ENCODE results near the gene EEPD1.
A peak's percentile ranks its signal among the peaks of the same experiment; 100 is the strongest.

EEPD1 gene

DNA sequence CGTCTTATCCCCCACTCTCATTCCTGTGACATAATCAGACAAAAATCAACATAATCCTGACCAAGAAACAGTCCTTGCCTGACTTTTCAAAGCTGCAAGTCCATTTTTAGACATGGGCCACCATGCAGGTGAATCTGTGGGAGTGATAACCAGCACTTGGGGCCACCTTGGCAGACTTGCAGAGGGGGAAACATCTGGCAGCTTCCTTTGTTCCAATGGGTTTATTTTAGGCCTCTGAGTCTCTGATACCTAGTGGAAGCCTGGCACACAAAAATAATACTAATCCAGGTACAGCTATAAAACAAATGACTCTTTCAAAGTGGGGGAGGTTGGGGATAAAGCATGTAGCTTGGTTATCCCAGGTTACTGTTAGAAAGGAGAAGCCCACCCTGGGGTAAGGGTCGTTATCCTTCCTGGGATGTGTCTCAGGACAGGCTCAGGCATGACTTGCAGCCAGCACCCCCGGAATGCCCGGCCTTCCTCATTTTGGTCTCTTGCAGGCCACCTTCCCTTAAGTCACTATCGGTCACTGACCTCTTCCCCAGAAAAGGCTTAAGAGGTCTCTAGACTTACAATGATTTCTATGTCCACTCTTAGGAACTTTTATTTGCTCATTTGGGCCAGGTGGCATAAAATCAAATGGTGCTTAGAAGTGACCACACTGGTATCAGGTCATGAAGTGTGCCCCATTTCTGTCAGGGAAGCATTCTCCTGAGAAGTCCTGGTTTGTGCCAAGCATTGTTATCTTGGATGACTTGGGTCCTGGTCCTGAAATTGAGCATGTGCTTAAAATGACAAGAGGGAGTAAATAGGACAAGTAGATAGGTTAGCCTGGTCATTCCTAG lies 37.6 kb downstream of the EEPD1 start:
- DNase-seq (ENCODE audit: low spot score): no peak

DNA sequence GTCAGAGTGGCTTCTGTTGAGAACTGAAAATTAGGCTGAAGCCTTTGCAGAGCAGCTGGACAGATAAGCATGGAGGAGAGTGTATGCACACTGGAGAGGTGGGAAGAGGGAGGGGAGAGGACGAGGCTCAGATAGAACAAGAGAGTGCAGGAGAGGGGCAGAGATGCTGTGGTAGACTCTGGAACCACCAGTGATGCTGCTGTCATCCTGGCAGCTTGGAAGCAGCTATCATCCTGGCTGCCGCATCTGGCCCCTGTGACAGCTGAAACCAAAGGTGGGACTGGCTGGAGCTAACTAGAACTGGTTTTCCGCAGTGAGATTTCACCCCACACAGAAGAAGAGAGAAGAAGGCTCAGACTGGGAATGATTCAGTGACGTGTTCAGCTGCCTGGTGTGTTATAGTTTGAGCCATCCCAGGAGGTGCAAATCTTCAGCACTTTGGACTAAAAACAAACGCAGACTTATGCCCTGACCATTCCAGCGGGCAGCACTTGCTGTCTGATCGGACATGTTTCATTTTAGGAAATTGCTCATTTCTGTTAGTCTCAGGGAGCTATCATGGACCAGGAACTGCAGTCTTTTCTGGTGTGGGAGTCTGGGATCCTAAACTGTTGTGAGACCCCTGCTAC lies 38.4 kb downstream of the EEPD1 start:
- no peak for DNase-seq (ENCODE audit: low spot score)

DNA sequence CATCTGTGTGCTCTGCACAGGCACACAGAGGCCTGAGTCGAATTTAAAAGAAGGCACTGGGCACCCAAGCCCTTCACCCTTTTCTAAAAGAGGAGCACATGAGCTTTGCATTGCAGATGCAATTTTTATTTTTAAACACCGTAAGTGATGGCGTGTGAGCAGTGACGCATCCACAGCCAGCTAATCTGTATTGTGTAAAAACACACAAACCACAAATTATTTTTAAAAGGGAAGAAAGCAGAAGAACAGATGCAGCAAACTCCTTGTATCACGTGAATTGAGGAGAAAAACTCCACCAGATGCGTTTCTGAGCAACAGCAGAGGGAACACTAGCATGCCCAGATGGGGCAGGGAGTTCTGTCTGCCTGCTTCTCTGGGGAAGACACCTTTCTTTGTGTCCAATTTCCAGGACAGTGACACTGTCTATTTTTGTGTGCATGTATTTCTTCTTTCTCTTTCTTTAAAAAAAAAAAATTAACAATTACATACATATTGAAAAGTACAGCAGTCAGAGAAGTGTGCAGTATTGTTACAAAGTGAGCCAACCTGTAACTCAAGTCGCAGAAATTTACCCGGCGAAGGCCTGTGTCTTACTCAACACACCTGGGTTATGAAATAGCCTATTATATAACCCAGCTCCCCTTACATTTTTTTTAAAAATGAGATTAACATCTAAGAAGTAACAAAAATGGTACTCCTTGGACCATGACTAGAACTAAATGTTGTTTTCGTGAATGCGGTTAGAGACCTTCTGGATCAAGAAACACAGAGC lies 39.2 kb downstream of the EEPD1 start:
- DNase-seq (ENCODE audit: low spot score): no peak

DNA sequence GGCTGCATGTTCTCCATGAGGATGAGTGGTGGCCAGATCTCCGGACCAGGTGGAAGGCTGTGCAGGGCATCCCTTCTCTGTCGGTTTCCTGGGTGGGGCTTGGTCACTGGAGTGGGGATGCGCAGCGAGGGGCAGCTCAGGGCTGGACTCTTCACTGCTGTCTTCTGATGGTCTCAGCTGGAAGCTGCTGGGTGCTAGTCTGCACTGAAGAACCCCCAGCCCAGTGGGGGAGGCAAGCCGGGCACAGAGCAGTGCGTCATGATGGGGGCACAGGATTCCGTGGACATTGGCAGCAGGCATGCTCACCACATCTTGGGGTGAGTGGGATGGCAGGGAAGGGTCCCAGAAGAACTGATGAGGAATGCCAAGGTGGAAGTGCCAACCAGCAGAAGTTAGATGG lies 39.8 kb downstream of the EEPD1 start:
- no peak for DNase-seq (ENCODE audit: low spot score)

DNA sequence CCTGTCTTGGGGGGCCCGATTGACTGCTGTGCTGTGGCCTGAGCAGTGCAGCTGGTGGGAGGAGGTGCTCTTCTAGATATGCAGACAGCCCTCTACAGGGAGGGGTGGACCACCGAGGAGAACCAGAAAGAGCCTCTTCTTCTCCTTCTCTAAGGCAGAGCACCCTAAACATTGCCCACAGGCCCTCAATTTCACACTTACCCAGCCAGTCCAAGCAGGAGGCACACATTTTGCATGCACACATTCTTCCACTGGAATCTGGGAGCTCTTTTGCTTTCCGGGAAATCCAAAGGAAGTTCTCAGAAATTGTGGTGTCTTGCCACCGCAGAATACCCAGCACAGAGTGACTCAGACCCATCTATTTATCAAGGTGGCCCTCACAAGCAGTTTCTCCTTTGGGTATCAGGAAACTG lies 45.8 kb downstream of the EEPD1 start:
- DNase-seq (ENCODE audit: low spot score): no peak

DNA sequence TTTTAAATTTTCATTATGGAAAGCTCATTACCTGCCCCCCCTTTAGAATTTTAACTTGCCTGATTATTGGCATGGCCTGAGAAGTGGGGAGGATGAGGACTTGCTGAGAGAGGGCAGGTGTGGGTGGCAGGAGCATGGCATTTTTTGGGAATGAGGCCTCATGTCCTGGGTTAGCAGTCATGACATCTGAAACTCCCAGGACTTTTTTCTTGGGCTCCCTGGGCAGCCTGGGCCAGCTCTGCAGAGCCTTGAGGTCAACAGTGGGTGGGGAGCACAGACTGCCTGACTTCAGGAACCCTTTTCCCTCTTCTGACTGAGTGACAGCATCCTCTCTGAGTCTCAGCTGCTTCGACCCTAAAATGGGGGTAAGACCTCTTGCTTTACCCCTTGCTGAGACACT lies 46.3 kb downstream of the EEPD1 start:
- DNase-seq (ENCODE audit: low spot score): no peak

DNA sequence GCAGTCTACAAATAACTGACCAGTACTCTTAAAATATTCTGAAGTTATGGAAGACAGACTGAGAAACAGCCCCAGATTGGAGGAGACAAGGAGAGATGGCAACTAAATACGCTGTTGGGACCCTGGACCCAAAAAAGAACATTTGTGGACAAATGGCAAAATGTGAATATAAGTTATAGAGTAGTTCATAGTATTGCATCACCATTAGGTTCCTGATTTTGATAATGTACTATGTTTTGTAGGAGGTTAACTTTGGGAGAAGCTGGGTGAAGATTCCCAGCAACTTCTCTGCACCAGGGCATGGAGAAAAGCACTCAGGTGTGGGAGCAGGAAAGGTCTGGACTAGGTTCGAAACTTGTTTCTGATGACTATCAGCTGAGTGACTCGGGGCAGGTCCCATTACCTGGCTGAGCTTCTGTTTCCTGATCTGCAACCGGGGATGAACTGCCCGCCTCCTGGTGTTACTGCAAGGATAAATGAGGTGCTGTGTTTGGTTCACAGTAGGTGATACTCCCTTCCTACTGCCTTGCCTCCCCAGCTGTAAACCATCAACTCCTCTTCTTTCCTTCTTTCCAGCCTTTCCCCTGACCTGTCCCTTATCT lies 48.2 kb downstream of the EEPD1 start:
- DNase-seq (ENCODE audit: low spot score): no peak

DNA sequence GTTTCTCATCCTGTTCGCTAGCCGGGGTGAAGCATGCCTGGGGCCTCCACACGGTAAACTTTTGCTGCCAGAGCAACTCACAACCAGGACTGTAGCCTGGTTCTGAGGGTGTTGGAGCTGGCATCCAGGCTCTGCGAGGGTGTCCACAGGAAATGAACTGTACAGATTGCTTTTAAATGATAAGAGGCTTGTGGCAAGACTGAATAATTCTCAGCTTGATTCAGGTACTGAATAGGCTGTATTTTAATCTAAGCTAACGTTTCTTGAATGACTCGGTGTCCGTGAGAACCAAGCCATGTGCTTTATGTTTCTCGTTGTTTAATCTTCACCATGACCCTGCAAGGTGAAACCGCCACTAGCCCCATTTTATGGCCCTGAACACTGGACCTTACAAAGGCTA lies 49.3 kb downstream of the EEPD1 start:
- DNase-seq (ENCODE audit: low spot score): no peak

DNA sequence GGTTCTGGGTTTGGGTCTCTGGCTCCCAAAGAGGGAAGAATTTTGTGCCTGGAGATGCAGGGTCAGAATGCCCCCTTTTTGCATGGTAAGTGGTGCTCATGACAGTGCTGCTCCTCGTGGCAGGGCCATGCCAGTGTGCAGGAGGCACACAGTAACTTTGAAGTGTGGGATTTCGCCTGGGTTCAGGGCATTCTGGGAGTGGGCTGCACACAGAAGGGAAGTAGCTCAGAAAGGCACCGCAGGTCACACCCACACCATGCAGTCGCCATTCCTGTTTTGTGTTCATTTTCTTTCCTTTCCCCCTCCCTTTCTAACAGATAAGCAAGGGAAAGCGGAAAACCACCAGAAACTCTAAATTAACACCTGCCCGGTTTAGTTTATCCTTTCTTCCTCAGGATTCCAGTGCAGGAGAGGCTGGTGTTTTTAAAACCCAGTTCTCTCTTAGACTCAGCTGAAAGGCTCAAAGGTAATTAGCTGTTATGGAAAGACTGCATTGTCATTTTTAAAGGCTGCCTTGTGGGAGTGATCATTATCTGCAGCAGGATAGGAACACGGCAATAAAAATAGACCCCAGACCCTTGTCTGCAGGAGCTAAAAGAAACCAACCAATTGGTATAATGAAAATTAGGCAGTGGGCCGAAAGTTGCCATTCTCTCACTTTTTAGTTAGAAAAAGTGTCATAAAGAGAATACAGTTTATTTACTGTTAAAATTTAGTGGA lies 50.2 kb downstream of the EEPD1 start:
- DNase-seq (ENCODE audit: low spot score): no peak

DNA sequence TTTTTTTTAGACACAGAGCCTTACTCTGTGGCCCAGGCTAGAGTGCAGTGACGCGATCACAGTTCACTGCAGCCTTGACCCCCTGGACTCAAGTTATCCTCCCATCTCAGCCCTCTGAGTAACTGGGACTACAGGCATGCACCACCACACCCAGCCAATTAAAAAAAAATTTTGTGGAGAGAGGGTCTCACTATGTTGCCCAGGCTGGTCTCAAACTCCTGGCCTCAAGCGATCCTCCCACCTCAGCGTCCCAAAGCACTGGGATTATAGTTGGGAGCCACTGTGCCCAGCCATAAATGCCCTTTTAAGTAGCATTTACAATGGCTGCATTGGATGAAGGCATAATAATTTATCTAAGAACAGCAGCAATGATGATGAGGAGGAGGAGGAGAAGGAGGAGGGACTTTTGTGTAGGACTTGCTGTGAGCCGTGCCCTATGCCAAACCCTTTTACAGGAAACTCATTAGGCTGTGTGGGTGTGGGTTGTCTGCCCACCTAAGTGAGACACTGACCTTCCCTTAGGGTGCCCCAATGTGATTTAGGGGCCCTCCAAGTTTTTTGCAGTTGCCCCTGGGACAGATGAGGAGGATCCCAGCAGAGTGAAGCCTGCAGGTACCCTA lies 51.1 kb downstream of the EEPD1 start:
- no peak for DNase-seq (ENCODE audit: low spot score)

DNA sequence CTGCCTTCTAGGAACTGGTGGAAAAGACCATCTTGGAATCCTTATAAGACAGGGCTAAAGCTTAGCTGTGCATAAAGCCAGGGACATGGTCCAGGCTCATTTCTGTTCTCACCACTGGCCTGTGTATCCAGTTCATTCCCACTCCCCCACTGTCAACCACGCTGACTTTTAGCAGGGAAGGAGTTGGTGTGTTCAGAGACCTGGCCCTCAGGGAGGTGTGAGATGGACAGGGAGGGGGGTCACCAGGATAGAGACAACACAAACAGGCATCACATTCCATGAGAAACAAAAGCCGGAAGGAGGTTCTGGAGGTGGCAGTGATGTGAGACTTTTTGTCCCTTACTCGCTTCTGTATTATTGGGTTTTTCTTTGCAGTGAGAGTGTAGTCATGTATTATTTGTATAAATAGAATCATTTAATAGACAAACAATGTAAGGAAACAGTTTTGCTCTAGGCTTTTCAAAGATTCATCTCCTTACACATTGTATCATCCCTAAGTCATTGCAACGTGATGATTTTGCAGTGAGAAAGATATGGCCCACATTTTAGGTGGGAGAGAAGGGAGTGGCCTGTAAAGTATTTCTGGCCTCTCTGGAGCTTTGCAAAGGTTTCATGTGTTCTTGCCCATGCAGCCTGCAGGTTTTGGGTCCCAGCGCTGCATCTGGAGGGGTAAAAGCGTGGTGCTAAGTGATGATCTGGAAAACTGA lies 52.0 kb downstream of the EEPD1 start:
- no peak for DNase-seq (ENCODE audit: low spot score)

DNA sequence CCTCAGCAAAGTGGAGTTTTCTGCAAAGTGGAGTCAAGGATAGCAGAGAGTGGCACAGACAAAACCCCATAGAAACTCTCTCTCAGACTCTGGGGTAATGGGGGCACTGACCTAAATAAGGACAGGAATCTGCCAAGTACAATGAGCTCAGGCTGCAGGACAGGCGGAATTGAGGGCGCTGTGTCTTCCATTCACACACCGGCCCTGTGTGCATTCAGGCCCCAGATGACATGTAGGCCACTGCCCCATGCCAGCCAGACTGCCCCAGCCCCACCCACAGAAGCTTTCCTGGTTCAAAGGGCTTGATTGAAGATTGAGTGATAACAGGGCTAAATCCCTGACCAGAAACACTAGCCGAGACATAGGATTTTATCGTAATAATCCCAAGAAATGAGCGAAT lies 52.7 kb downstream of the EEPD1 start:
- DNase-seq (ENCODE audit: low spot score): no peak

DNA sequence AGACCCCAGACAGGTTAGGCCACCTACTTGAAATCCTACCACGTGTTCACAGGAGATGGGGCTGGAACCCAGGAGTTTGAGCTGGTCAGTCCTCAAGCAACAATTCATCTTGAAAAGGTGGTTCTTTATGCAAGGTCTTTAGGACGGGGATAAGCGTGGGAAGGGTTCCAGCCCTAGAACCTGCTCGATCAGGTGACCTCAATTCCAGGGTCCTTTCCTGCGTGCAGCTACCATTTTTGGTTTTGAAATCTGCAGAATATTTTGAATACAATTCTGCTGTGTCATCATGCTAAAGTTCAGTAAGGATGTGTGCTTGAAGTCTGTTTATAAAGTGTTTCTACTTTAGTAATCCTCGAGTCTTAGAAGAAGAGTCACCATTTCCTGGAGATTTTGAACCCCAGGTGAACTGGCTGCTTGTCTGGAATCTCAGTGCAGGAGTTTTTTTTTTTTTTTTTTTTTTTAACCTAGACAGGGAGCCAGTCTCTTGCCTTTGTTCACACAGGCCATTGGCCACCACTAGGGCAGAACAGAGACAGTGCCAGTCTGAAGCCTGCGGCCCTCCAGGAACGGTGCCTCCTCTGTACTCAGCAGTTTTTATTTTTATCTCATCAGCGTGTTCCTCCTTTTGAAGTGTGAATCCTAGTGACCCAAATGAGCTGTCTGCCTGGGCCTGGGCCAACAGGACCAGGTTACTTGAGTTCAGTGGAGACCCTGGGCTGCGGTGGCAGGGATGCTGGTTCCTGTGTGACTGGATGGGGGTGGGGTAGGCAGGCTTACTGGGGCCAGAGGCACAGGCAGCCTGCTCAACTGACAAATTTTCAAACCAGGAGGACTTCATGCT lies 54.6 kb downstream of the EEPD1 start:
- peak; percentile 46 for DNase-seq (ENCODE audit: low spot score)

DNA sequence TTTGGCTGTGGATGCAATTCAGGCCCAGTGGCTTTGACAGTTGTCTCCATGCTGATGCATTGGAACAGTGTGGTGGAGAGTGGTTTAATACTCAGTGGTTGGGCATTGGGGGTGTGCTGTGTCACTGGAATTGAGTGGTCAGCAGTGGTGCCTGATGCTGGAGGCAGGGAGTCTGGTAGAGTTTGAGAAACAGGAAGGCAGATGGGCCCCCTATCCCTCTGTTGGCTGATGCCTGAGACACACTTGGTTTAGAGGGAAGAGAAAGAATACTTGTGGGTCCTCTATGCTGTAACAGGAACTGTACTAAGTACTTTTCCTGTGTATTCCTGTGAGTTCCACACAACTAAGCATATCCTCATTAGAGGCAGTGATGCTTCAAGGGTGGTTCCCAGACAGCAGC lies 55.4 kb downstream of the EEPD1 start:
- no peak for DNase-seq (ENCODE audit: low spot score)

DNA sequence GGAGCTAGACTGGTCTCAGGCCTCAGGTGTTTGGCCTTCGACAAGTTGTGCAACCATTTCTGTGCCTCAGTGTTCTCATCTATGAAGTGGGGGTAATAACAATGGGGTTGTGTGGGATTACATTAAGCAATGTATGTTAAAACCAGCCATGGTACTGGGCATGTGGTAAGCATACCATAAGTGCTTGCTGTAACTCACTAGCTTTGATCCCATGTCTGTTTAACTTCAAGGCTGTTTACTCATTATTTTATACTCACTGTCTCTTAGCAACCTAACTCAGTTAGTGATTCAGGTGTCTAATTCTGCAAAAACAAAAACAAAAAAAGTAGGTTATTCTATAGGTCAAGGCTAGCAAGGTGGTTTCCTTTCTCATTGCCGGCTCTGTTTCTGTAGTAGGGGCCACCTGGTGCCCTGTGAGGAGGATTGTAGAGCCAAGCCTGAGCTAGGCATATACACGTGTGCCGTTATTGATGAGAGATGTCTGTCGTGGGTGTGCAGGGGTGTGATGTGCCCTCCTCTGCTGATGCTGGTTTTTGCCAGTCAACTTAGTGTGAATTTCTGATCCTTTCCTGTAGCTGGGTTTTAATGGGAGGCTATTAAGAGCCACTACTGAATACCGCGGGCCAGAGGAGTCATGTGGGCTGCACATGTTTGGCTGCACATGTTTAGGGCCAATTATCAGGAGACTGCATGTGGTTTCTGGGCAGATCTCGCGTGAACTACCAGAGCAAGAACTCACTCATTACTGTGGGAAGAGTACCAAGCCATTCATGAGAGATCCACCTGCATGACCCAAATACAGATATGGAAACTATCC lies 56.2 kb downstream of the EEPD1 start:
- DNase-seq (ENCODE audit: low spot score): peak; percentile 38

DNA sequence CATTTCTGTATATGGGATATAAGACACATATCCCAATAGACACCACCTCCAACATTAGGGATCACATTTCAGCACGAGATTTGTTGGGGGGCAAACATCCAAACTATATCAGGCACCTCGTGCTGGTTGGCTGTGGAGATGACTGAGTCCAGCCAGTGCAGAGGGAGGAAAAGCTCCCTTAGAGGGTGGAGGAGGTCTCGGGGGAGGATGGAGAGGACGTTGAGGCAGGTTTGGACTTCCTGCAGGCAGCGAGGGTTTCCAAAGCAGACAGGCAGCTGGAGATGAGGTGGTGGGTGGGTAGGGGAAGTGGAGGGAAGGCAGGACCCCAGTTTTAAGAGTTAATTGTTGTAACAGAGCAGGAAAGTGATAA lies 56.7 kb downstream of the EEPD1 start:
- DNase-seq (ENCODE audit: low spot score): no peak

DNA sequence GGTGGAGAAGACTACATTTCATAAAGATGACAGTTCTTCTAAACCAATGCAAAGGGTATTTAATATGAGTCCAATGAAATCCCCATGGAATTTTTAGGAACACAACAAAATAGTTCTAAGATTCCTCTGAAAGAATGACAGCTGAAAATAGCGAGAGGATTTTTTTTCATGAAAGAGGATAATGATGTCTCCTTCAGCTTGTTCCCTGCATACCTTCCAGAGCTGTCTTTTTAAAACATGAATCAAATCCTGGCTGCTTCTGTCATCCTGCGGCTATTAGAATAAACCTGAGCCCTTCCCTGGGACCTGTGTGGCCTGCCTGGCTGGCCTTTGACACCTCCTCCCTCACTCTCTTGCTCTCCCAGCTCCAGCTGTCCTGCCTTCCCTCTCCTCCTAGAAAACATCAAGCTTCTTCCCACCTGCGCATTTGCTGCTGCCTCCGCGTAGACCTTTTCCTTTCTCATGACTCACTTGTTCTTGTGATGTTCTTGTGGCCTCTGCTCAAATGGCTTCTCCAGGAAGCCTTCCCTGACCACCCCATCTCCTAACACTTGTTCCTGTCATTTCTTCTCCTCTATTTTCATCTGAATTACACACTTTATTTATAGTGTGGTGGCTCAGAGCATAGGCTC lies 57.4 kb downstream of the EEPD1 start:
- DNase-seq (ENCODE audit: low spot score): no peak

DNA sequence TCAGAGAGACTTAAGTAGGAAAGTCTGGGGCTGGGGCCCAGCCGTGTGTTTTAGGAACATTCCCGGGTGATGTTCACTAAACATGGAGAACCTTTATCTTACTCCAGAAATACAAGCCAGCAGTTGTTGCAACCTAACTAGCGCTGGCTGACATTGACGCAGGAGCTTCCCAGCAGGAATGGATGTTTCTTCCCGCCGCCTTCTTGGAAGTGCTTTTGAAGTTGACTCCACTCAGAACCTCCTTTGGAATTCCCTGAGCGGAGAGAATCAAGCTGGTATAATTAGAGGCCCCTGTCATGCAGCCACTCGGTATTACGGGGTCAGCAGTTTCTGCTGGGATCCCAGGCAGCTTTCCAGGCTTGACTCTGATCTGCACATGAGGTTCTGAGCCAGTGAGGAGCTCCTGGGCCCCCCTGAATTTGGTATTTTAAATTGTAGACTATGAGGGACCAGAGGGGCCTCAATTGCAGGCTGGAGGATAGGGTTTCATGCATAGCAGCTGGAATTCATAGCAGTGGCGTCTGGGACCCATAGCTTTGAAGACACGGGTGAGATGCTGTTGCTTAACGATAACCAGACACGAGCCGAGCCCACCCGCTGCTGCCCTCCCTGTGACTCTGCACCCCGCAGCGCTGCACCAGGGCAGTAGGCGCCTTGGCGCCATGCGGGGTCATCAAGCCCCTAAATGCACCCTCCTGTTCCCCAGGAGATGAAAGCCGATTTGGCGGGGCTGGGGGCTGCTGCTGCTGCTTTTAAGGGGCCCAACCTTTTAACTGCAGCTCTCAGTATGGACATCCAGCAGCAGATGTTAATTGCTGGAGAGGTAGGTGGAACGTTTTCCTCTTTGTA lies 61.8 kb downstream of the EEPD1 start:
- DNase-seq (ENCODE audit: low spot score): no peak

All from CD4-positive, alpha-beta T cell treated with Interleukin-6 at 100 ng/mL for 8 hours (primary cell).